IMR-90 (cell line): ENCODE data around the gene TLL1. TPM values are rescaled to one million over a fixed set of nuclear protein-coding genes. Genes with fewer than 3 reads are reported as not detected.

ENCODE experiments used
- ATAC-seq: fragments of 200-7000 bp; cut with Tn5 transposase; 2 replicates; pipeline ENCODE4 v1.9.1; 2020; ENCODE audit warnings: low read depth, mild to moderate bottlenecking, moderate library complexity
- BruUV-seq: library from RNA; stranded (reverse); fragments of 400-500 nt; replicated peaks from 2 replicates; lab custom pipeline; 2021; lab: Mats Ljungman, UMichigan
- CTCF ChIA-PET: fragments of 300-600 bp; formaldehyde crosslinking; extraction: SDS; loops from one replicate; lab custom pipeline; 2021; ENCODE audit warnings: antibody characterized with exemption; lab: Yijun Ruan, JAX
- POLR2A ChIA-PET: fragments of 300-600 bp; sonication (Branson Sonifier 250); formaldehyde crosslinking; loops from one replicate; lab custom pipeline; 2022; ENCODE audit warnings: antibody characterized with exemption; ENCODE audit not compliant: unreplicated experiment; lab: Charles Lee
- DNase-seq: peaks from one replicate; pipeline ENCODE4 v3.0.0; 2013
- H2AFZ ChIP-seq: replicated peaks from 2 replicates; pipeline ENCODE3; 2013; ENCODE audit warnings: low read length, mild to moderate bottlenecking; ENCODE audit not compliant: poor library complexity
- H2AK5ac ChIP-seq: 2 replicates; pipeline ENCODE4 v1.6.1; 2013; ENCODE audit warnings: low read depth, low read length, inconsistent platforms
- H2AK9ac ChIP-seq: replicated peaks from 2 replicates; pipeline ENCODE3; 2013; ENCODE audit warnings: mild to moderate bottlenecking, low read depth, low read length, moderate library complexity; ENCODE audit not compliant: poor library complexity
- H2BK120ac ChIP-seq: 2 replicates; pipeline ENCODE4 v1.6.1; 2013; ENCODE audit warnings: low read depth, low read length, inconsistent platforms
- H2BK15ac ChIP-seq: 3 replicates; pipeline ENCODE4 v1.6.1; 2013; ENCODE audit warnings: low read depth, low read length, inconsistent platforms
- H2BK20ac ChIP-seq: 2 replicates; pipeline ENCODE4 v1.6.1; 2013; ENCODE audit warnings: low read depth, mild to moderate bottlenecking, inconsistent platforms, low read length, moderate library complexity
- H2BK5ac ChIP-seq: 2 replicates; pipeline ENCODE4 v1.6.1; 2013; ENCODE audit warnings: mild to moderate bottlenecking, low read depth, low read length, inconsistent platforms; ENCODE audit not compliant: poor library complexity, severe bottlenecking
- H3K14ac ChIP-seq: replicated peaks from 2 replicates; pipeline ENCODE4 v1.6.1; 2013; ENCODE audit warnings: low read depth, low read length, inconsistent platforms
- H3K18ac ChIP-seq: 2 replicates; pipeline ENCODE4 v1.6.1; 2013; ENCODE audit warnings: low read depth, low read length, control low read depth
- H3K23ac ChIP-seq: 2 replicates; pipeline ENCODE4 v1.6.1; 2013; ENCODE audit warnings: low read depth, low read length, inconsistent platforms
- H3K27ac ChIP-seq: 2 replicates; pipeline ENCODE4 v1.5.1; 2013; ENCODE audit warnings: mild to moderate bottlenecking, control low read depth, low read length; ENCODE audit not compliant: insufficient read depth
- H3K27me3 ChIP-seq: 2 replicates; pipeline ENCODE4 v1.6.1; 2013; ENCODE audit warnings: low read length; ENCODE audit not compliant: control insufficient read depth, insufficient read depth
- H3K36me3 ChIP-seq: 2 replicates; pipeline ENCODE4 v1.6.1; 2013; ENCODE audit warnings: low read length, mixed read lengths; ENCODE audit not compliant: control insufficient read depth, insufficient read depth
- H3K4ac ChIP-seq: 2 replicates; pipeline ENCODE4 v1.6.1; 2013; ENCODE audit warnings: low read depth, low read length, inconsistent platforms
- H3K4me1 ChIP-seq: 2 replicates; pipeline ENCODE4 v1.6.1; 2013; ENCODE audit warnings: low read length, mixed read lengths; ENCODE audit not compliant: control insufficient read depth, insufficient read depth
- H3K4me2 ChIP-seq: 2 replicates; pipeline ENCODE4 v1.6.1; 2013; ENCODE audit warnings: low read depth, mild to moderate bottlenecking, control low read depth, low read length, moderate library complexity
- H3K4me3 ChIP-seq: 2 replicates; pipeline ENCODE4 v1.5.1; 2013; ENCODE audit warnings: low read depth, mild to moderate bottlenecking, control low read depth, low read length, moderate library complexity; ENCODE audit not compliant: insufficient read depth
- H3K56ac ChIP-seq: 2 replicates; pipeline ENCODE4 v1.6.1; 2013; ENCODE audit warnings: low read length, inconsistent platforms; ENCODE audit not compliant: insufficient read depth; ENCODE audit errors: extremely low read depth
- H3K79me1 ChIP-seq, 2 experiments: 2 replicates each; pipeline ENCODE4 v1.6.1; 2013; ENCODE audit warnings: low read length in 2 of 2, inconsistent platforms in 1 of 2, low read depth in 1 of 2
- H3K9ac ChIP-seq: 2 replicates; pipeline ENCODE4 v1.6.1; 2013; ENCODE audit warnings: low read depth, low read length, control low read depth
- H3K9me1 ChIP-seq: 2 replicates; pipeline ENCODE4 v1.6.1; 2013; ENCODE audit warnings: low read length, inconsistent platforms; ENCODE audit not compliant: insufficient read depth
- H3K9me3 ChIP-seq: 2 replicates; pipeline ENCODE4 v1.6.1; 2013; ENCODE audit warnings: low read length; ENCODE audit not compliant: control insufficient read depth, insufficient read depth
- H4K20me1 ChIP-seq: 2 replicates; pipeline ENCODE4 v1.6.1; 2013; ENCODE audit warnings: low read length, inconsistent platforms; ENCODE audit not compliant: insufficient read depth
- H4K5ac ChIP-seq: 2 replicates; pipeline ENCODE4 v1.6.1; 2013; ENCODE audit warnings: mild to moderate bottlenecking, low read depth, low read length, control low read depth
- H4K8ac ChIP-seq, 2 experiments: 2 replicates each; pipeline ENCODE4 v1.6.1; 2013; ENCODE audit warnings: low read depth in 2 of 2, low read length in 2 of 2, control low read depth in 1 of 2, inconsistent platforms in 1 of 2
- H4K91ac ChIP-seq: 2 replicates; pipeline ENCODE4 v1.6.1; 2013; ENCODE audit warnings: low read depth, low read length, inconsistent platforms; ENCODE audit not compliant: insufficient read depth
- BHLHE40 ChIP-seq: fragments of 150-350 bp; IDR thresholded peaks from 2 replicates; pipeline ENCODE4 v1.6.1; 2016; ENCODE audit warnings: mild to moderate bottlenecking, low read depth, low read length
- CEBPB ChIP-seq: IDR thresholded peaks from 2 replicates; pipeline ENCODE4 v1.6.1; 2012; ENCODE audit warnings: low read depth, low read length, improper control_type of control experiment
- FOS ChIP-seq: fragments of 150-350 bp; IDR thresholded peaks from 2 replicates; pipeline ENCODE4 v1.6.1; 2016; ENCODE audit warnings: low read depth, low read length
- MAZ ChIP-seq: IDR thresholded peaks from 2 replicates; pipeline ENCODE4 v1.6.1; 2012; ENCODE audit warnings: low read depth, mild to moderate bottlenecking, low read length, improper control_type of control experiment, moderate library complexity, borderline replicate concordance
- MXI1 ChIP-seq: IDR thresholded peaks from 2 replicates; pipeline ENCODE4 v1.6.1; 2012; ENCODE audit warnings: low read depth, mild to moderate bottlenecking, low read length, moderate library complexity, borderline replicate concordance
- RAD21 ChIP-seq: IDR thresholded peaks from 2 replicates; pipeline ENCODE4 v1.6.1; 2012; ENCODE audit warnings: low read length, improper control_type of control experiment
- RCOR1 ChIP-seq: IDR thresholded peaks from 2 replicates; pipeline ENCODE4 v1.6.1; 2012; ENCODE audit warnings: mild to moderate bottlenecking, low read length, improper control_type of control experiment; ENCODE audit not compliant: insufficient replicate concordance
- SMC3 ChIP-seq: fragments of 150-350 bp; IDR thresholded peaks from 2 replicates; pipeline ENCODE4 v1.6.1; 2016; ENCODE audit warnings: low read depth, mild to moderate bottlenecking, antibody characterized with exemption, low read length, moderate library complexity
- dilution Hi-C: fragments of 300-500 bp; cut with HindIII; formaldehyde crosslinking; loops from one replicate; pipeline ENCODE4 v1.14.3; 2018; ENCODE audit warnings: low sequenced_read_pairs; ENCODE audit not compliant: unreplicated experiment
- in situ Hi-C: fragments of 300-500 bp; cut with MboI; formaldehyde crosslinking; loops from 3 replicates; pipeline ENCODE4 v1.14.3; 2019; ENCODE audit warnings: low sequenced_read_pairs, inconsistent platforms, mixed read lengths
- intact Hi-C: fragments of 100-400 bp; cut with micrococcal nuclease; formaldehyde crosslinking; loops from 2 replicates; pipeline ENCODE4 v1.10.0; 2022
- polyA plus RNA-seq, 3 experiments: library from polyadenylated mRNA; depleted of rRNA; stranded (reverse); fragments of >200 nt; gene quantifications; 2 replicates each; pipeline ENCODE4 v1.2.3, GENCODE V29; 2012; ENCODE audit warnings: low replicate concordance in 1 of 3
- total RNA-seq: library from RNA; depleted of rRNA; stranded (reverse); fragments of >200 nt; gene quantifications from 2 replicates; pipeline ENCODE4 v1.2.3, GENCODE V29; 2012
- TF ChIP-seq, protein P1 (sequence below): conservative IDR thresholded peaks from 2 replicates; pipeline ENCODE4 v1.5.1; 2012; ENCODE audit warnings: mild to moderate bottlenecking, low read depth, low read length, improper control_type of control experiment

Gene TLL1
- total and polyA plus RNA-seq, 2 of the 4 experiments (the other 2 are of a cell fraction), result not detected

- no peaks in the 10 kb centered on the region for H3K9me1 ChIP-seq
- no peak overlapping the region for H3K56ac ChIP-seq
- no peak overlapping the region for H2BK120ac ChIP-seq
- H3K79me1 ChIP-seq, result no peaks in the 10 kb centered on the region
- POLR2A ChIA-PET, result no interaction called here
- no peak overlapping the region for H3K23ac ChIP-seq
- H4K8ac ChIP-seq, result no peak overlapping the region
- H2BK5ac ChIP-seq, result no peak overlapping the region
- dilution Hi-C loops, result no loop called here
- H2BK20ac ChIP-seq, result no peak overlapping the region
- ATAC-seq (no peak), DNase-seq (no peak)
- no peak overlapping the region for H3K18ac ChIP-seq
- no peaks in the 10 kb centered on the region for H4K20me1 ChIP-seq
- no peak overlapping the region for H4K91ac ChIP-seq
- H2AFZ ChIP-seq, result no peak overlapping the region
- CTCF ChIA-PET, result no interaction called here
- H3K4me3 ChIP-seq, result no peak overlapping the region
- TF ChIP-seq MXI1, result no peak
- TF ChIP-seq CEBPB, result no peak
- no peak for TF ChIP-seq RCOR1
- TF ChIP-seq, protein P1, sequence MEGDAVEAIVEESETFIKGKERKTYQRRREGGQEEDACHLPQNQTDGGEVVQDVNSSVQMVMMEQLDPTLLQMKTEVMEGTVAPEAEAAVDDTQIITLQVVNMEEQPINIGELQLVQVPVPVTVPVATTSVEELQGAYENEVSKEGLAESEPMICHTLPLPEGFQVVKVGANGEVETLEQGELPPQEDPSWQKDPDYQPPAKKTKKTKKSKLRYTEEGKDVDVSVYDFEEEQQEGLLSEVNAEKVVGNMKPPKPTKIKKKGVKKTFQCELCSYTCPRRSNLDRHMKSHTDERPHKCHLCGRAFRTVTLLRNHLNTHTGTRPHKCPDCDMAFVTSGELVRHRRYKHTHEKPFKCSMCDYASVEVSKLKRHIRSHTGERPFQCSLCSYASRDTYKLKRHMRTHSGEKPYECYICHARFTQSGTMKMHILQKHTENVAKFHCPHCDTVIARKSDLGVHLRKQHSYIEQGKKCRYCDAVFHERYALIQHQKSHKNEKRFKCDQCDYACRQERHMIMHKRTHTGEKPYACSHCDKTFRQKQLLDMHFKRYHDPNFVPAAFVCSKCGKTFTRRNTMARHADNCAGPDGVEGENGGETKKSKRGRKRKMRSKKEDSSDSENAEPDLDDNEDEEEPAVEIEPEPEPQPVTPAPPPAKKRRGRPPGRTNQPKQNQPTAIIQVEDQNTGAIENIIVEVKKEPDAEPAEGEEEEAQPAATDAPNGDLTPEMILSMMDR, result no peak
- TF ChIP-seq FOS, result no peak
- no peak for TF ChIP-seq BHLHE40
- no peak for TF ChIP-seq SMC3
- no peak for TF ChIP-seq RAD21
- no peak for TF ChIP-seq MAZ
- H3K4me1 ChIP-seq, result no peaks in the 10 kb centered on the region
- H3K9ac ChIP-seq, result no peak overlapping the region
- H2BK15ac ChIP-seq, result no peak overlapping the region
- no peaks in the 10 kb centered on the region for H3K36me3 ChIP-seq
- H3K27me3 ChIP-seq, result no peaks in the 10 kb centered on the region
- no peak overlapping the region for H4K5ac ChIP-seq
- no peak overlapping the region for H3K4me2 ChIP-seq
- H3K9me3 ChIP-seq, result no peaks in the 10 kb centered on the region
- H2AK9ac ChIP-seq, result no peak overlapping the region
- H3K27ac ChIP-seq, result no peak overlapping the region
- H3K14ac ChIP-seq, result no peak overlapping the region
- intact Hi-C loops, result no loop called here
- no peak overlapping the region for H2AK5ac ChIP-seq
- no peak overlapping the region for H3K4ac ChIP-seq
- BruUV-seq, result no TSS peak
- in situ Hi-C loops, result no loop called here
Observed at GRCh38 chr4:166044871-166045270, 171.8 kb downstream of the TLL1 start.
